ENCODE data around the gene GAA.

DNA sequence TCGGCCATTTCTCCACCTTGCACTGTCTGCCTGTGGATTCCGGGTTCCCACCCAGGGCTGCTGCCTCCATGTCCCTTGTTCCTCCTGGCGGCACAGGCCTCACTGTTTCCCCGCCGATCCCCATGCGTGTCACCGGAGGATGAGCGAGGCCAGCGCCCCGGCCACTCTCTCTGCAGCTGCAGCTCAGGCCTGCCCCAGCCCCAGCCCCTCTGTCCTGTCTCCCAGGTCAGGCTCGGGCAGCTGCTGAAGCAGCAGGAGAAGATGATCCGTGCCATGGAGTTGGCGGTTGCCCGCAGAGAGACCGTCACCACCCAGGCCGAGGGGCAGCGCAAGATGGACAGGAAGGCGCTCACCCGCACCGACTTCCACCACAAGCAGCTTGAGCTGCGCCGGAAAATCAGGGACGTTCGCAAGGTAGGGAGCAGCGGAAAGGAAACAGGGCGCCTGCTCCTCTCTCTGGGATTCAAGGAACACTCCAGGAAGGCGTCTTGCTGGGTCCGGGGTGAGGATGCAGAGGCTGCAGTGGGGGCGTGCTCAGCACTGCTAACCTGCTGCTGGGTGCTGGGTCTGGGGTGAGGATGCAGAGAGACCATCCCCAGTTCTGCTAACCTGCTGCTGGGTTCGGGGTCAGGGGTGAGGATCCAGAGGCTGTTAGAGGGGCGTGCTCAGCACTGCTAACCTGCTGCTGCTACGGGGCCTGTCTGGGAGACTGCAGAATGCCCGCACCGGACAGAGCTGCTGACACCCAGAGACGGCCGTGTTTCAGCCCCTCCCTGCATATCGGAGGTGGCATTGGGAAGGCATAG, 6.1 kb upstream of the GAA start:
- TF ChIP-seq CTCF (IDR thresholded peaks at IDR 0.05) (no peak), POLR2A (IDR thresholded peaks at IDR 0.05) (no peak)
